Thoracic aorta (tissue), 2 donors: ENCODE results near the gene ALK. TPM values are rescaled to one million over a fixed set of nuclear protein-coding genes. Genes with fewer than 3 reads are reported as not detected.

Experiments
- ATAC-seq: fragments of 150-250 bp; one replicate; pipeline ENCODE4 v1.8.0; 2017; ENCODE audit warnings: low read depth; ENCODE audit not compliant: insufficient number of reproducible peaks, low FRiP score
- DNase-seq: peaks from one replicate; pipeline ENCODE4 v3.0.0-alpha.2; 2020; ENCODE audit warnings: low spot score
- H3K27ac ChIP-seq, 2 donors: fragments of 200-600 bp; sonication (generic); 1 replicate in 1 of 2; 2 replicates in 1 of 2; pipeline ENCODE4 v1.5.1; 2016; ENCODE audit warnings: mild to moderate bottlenecking in 2 of 2, moderate library complexity in 2 of 2
- H3K27me3 ChIP-seq: fragments of 200-600 bp; sonication (generic); replicated peaks from 2 replicates; pipeline ENCODE4 v1.6.0; 2016; ENCODE audit warnings: mild to moderate bottlenecking; ENCODE audit not compliant: insufficient read depth
- H3K36me3 ChIP-seq: fragments of 200-600 bp; sonication (generic); one replicate; pipeline ENCODE4 v1.5.1; 2016
- H3K4me1 ChIP-seq, 2 donors: fragments of 200-600 bp; sonication (generic); 1 replicate in 1 of 2; 2 replicates in 1 of 2; pipeline versions ENCODE4 v1.5.1 to v1.6.0; 2016; ENCODE audit warnings: low read depth in 2 of 2, mild to moderate bottlenecking in 1 of 2; ENCODE audit not compliant: control insufficient read depth in 1 of 2
- H3K4me3 ChIP-seq: fragments of 200-600 bp; sonication (generic); 2 replicates; pipeline ENCODE4 v1.5.1; 2016; ENCODE audit warnings: mild to moderate bottlenecking
- H3K9me3 ChIP-seq: fragments of 200-600 bp; sonication (generic); 2 replicates; pipeline ENCODE4 v1.5.1; 2016
- total RNA-seq, 2 donors: library from RNA; depleted of rRNA; stranded (reverse); fragments of >200 nt; gene quantifications; one replicate each; pipeline versions ENCODE4 v1.1.0 to v1.2.3, GENCODE V29; 2016
- TF ChIP-seq, protein P1 (sequence below): fragments of 200-600 bp; sonication (generic); IDR thresholded peaks from one replicate; pipeline ENCODE4 v1.5.1; 2019; ENCODE audit warnings: antibody characterized with exemption

The ALK gene
- total RNA-seq, 2 donors from 2014 or later = 2.0 TPM; not detected in 1

DNA sequence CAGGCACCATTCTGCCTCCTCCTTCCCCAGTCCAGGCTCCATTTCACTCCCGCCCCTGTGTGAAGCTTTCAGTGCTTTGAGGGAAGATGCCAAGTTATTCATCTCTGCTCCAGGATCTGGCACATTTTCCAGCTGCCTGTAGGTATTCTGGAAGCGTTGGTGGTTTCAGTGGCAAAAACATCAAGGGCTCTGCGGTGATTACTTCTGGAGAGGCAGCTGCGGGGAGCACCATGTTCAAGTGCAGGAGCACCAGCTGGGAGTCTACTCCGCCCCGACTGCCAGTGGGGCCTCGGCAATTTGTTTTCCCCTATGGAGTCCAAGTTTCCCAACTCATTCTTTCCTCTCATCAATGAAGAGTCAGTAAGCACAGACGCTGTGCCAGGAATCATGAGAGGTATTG, 594.5 kb downstream of the ALK start:
- H3K36me3 ChIP-seq = no peaks in the 10 kb centered on the region
- H3K9me3 ChIP-seq = no peaks in the 10 kb centered on the region
- no peaks in the 10 kb centered on the region for H3K27me3 ChIP-seq
- no peaks in the 10 kb centered on the region for H3K4me1 ChIP-seq
- no peak overlapping the region for H3K4me3 ChIP-seq
- ATAC-seq (no peak), DNase-seq (no peak)
- TF ChIP-seq, protein P1, sequence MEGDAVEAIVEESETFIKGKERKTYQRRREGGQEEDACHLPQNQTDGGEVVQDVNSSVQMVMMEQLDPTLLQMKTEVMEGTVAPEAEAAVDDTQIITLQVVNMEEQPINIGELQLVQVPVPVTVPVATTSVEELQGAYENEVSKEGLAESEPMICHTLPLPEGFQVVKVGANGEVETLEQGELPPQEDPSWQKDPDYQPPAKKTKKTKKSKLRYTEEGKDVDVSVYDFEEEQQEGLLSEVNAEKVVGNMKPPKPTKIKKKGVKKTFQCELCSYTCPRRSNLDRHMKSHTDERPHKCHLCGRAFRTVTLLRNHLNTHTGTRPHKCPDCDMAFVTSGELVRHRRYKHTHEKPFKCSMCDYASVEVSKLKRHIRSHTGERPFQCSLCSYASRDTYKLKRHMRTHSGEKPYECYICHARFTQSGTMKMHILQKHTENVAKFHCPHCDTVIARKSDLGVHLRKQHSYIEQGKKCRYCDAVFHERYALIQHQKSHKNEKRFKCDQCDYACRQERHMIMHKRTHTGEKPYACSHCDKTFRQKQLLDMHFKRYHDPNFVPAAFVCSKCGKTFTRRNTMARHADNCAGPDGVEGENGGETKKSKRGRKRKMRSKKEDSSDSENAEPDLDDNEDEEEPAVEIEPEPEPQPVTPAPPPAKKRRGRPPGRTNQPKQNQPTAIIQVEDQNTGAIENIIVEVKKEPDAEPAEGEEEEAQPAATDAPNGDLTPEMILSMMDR = no peak
- H3K27ac ChIP-seq = no peak overlapping the region

DNA sequence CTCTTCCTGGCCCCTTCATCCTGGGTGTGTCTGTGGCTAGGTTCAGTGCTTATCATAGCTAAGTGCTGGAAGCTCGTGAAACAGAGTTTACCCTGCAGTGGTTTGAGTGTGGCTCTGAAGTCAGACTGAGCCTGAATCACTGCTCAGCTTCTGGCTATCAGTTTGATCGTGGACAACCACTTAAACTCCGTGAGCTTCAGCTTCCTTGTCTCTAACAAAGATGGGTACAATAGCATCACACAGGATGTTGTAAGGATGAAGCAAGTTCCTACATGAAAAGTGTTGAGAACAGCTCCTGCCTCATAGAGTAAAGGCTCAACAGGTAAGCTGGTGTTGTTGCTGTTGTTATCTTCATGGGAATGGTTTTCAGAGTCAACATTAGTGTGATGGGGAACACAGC, 595.8 kb downstream of the ALK start:
- Histone ChIP-seq H3K27ac (no peak overlapping the region), H3K4me1 (no peaks in the 10 kb centered on the region), H3K27me3 (no peaks in the 10 kb centered on the region), H3K4me3 (no peak overlapping the region), H3K9me3 (no peaks in the 10 kb centered on the region), H3K36me3 (no peaks in the 10 kb centered on the region)
- TF ChIP-seq, protein P1 = no peak
- DNase-seq = no peak
- ATAC-seq = no peak

DNA sequence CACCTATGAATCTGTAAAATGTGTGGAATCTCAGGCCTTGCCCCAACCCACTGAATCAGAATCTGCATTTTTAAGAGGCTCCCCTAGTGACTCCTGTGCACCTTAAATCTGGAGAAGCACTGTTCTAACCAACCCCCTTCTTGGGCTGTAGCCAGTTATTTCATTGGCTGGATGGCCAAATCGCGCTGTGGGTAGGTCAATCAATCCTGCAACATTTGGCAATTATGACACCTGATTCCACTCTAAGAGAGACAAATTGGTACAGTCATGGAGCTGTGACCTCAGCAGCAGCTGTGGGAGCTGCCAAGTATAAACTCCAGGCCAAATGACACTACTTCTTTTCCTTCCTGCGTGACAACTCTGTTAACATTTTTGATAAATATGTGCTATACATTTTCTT, 597.4 kb downstream of the ALK start:
- TF ChIP-seq, protein P1 = no peak
- DNase-seq (no peak), ATAC-seq (no peak)
- Histone ChIP-seq H3K36me3 (no peaks in the 10 kb centered on the region), H3K27me3 (no peaks in the 10 kb centered on the region), H3K9me3 (no peaks in the 10 kb centered on the region), H3K4me3 (no peak overlapping the region), H3K27ac (no peak overlapping the region), H3K4me1 (no peaks in the 10 kb centered on the region)

DNA sequence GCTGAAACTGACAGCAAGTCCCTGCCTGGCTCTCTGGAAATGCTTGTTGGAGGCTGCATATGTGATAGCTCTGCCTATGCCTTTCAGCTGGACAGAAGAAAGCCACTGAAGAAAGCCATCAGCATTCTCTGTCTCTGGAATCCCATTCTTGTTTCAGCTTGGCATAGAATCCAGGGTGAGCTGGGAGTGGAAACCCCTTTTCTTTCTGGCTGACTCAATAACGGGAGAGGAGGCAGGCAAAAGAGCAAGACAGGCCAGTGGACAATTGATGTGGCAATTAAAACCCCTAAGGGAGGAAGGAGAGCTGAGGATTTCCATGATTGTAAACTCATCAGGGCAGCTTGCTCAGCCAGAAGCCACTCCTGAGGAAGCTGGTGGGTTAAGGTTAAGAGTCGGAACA, 598.1 kb downstream of the ALK start:
- no peak for DNase-seq
- no peak overlapping the region for H3K27ac ChIP-seq
- no peaks in the 10 kb centered on the region for H3K9me3 ChIP-seq
- H3K4me1 ChIP-seq = no peaks in the 10 kb centered on the region
- no peaks in the 10 kb centered on the region for H3K27me3 ChIP-seq
- ATAC-seq = no peak
- H3K36me3 ChIP-seq = no peaks in the 10 kb centered on the region
- no peak overlapping the region for H3K4me3 ChIP-seq
- TF ChIP-seq, protein P1 = no peak

DNA sequence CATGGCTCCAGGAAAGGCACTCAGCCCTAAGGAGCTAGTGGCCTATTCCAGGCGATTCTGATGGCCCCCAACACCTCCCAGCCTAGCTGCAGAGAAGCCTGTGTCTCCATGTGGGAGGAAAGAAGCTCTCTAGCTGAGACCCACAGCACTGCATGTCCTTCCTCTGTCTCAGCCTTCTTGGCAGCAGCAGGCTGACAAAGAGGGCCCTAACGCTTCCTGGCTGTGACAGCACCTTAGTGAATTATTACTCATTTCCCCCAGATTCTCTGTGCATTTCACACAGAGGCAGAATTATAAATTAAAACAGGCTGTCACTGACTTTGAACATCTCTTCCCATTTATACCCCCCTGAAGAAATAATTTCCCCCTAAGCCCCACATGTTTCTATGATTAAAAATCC, 599.4 kb downstream of the ALK start:
- no peaks in the 10 kb centered on the region for H3K4me1 ChIP-seq
- H3K27ac ChIP-seq = no peak overlapping the region
- no peaks in the 10 kb centered on the region for H3K27me3 ChIP-seq
- H3K36me3 ChIP-seq = no peaks in the 10 kb centered on the region
- ATAC-seq = no peak
- H3K4me3 ChIP-seq = no peak overlapping the region
- DNase-seq = no peak
- TF ChIP-seq, protein P1 = no peak
- no peaks in the 10 kb centered on the region for H3K9me3 ChIP-seq
